GM12872 (cell line): ENCODE measurements around the gene KIRREL2.

Experiments
- TF ChIP-seq, protein P1 (sequence below): IDR thresholded peaks from 3 replicates; pipeline ENCODE4 v1.5.1; 2011; ENCODE audit warnings: low read depth, mild to moderate bottlenecking, low read length, moderate library complexity; ENCODE audit not compliant: insufficient read depth

KIRREL2 gene

DNA sequence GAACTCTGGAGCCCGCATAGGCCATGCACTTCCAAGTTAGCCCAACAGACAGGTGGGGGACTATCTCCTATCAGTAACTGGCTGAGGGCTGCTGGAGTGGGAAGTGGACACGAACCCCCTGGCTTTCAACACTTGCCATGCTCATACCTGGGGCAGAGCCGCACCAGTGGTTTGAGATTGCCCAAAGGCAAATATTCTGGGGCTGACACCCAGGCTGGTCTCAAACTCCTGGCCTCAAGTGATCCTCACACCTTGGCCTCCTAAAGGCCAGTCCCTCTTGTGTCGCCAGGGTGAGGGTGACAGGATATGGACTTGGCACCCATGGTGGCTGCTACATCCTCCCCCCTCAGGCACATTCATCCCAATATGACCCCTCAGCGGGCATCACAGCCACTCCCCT, 30.5 kb downstream of the KIRREL2 start:
- TF ChIP-seq, protein P1, sequence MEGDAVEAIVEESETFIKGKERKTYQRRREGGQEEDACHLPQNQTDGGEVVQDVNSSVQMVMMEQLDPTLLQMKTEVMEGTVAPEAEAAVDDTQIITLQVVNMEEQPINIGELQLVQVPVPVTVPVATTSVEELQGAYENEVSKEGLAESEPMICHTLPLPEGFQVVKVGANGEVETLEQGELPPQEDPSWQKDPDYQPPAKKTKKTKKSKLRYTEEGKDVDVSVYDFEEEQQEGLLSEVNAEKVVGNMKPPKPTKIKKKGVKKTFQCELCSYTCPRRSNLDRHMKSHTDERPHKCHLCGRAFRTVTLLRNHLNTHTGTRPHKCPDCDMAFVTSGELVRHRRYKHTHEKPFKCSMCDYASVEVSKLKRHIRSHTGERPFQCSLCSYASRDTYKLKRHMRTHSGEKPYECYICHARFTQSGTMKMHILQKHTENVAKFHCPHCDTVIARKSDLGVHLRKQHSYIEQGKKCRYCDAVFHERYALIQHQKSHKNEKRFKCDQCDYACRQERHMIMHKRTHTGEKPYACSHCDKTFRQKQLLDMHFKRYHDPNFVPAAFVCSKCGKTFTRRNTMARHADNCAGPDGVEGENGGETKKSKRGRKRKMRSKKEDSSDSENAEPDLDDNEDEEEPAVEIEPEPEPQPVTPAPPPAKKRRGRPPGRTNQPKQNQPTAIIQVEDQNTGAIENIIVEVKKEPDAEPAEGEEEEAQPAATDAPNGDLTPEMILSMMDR = no peak

DNA sequence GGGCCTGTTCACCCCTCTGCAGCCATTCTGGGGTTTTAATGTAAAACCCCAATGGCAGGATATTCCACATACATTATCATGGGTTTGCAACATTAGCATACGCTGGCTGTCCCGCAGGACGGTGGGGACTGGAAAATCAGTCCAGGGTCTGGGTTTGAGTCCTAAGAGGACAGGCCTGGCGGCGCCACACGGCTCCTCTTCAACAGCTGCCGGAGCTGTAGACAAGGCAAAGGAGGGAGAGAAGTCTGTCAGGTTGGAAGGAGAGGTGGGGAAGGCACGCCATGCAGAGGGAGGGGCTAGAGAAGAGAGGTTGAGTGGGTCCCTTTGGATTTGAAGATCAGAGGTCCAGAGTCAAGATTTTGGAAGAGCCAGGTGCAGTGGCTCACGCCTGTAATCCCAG, 31.7 kb downstream of the KIRREL2 start:
- TF ChIP-seq, protein P1 = no peak

DNA sequence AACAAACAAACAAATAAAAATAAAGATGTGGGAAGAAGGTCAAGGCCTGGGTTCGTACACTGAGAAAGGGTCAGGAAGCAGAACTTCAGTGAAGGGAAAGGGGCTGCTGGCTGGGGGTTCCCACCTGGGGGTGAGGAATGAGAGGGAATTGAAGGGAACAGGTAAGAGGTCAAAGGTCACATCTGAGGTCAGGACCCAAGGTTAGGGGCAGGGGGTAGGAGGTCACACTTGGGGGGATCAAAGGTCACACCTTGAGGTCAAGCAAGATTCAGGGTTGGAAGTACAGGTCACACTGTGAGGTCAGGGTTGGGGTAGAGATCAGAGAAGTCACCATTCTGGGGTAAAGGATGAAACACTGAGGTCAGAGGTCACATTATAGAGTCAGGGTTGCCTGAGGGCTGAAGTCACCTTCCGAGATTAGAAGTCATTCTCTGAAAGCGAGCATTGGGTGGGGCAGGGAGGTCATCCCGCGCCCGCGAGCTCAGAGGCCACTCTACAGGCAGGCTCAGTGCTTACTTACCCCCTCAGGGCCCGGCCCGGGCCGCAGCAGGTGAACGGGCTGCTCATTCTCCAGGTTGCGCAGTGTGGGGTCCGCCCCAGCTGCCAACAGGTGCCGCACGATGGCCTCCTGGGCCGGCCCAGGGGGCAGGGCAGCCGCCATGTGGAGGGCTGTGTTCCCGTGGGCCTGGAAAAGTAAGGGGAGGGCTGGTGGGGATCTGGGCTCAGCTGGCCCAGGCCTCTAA, 32.8 kb downstream of the KIRREL2 start:
- TF ChIP-seq, protein P1 = no peak

DNA sequence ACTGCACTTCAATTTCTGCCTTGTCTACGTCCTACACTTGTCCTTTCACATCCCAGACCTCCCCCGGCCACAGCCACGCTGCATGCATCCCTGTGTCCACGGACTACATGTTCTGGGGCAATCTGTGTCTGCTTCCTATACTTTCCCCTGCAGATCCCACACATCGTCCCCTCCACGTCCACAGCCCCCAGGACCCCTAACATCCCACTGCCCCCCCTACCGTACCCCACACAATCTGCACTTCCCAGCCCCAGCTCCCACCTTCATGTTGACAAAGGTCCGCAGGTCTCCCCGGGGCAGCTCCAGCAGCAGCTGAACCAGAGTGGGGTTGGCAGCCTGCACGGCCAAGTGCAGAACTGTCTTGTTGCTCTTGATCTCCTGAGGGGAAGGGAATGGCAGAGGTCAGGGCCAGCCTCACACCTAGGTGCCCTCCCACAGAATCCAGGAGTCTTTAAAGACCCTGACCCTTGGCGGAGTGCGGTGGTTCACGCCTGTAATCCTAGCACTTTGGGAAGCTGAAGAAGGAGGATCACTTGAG, 33.5 kb downstream of the KIRREL2 start:
- TF ChIP-seq, protein P1 = no peak

DNA sequence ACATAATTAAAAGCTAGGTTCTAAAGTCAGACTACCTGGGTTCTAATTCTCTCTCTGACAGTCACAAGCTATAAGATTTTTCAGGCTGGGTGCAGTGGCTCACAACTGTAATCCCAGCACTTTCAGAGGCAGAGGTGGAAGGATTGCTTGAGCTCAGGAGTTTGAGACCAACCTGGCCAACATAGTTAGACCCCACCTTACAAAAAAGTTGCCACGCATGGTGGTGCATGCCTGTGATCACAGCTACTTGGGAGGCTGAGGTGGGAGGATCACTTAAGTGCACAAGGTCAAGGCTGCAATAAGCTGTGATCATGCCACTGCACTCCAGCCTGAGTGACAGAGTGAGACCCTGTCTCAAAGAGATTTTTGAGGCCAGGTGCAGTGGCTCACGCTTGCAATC, 37.6 kb downstream of the KIRREL2 start:
- TF ChIP-seq, protein P1 = no peak

DNA sequence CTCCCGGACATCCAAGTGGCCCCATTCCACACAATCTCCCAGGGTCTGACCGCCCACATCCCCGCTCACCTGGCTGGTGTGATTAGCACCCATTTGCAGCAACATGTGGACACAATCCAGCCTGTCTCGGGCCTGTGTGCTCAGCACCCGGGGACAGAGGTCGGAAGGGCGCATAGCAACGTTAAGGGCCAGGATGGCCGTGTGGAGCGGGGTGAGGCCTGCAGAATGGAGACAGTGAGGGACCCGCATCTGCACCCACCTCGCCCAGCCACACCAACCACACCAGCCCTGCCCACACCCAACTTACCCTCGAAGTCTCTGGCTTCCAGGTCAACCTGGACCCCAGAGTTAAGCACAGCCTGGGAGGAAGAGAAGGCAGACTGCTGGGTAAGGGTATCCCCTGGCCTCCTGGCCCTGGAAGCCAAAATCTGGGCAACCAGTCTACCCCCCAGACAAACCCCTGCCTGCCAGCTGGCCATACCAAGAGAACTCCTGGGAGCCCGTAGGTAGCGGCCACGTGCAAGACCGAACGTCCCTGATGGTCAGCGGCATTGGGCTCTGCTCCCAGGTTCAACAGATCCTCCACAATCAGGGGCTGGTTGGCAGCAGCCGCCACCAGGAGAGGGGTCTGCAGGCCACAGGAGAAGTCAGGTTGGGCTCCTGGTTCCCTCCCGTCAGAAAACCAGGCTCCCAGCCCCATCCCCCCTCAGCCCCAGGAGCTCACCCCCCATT, 39.4 kb downstream of the KIRREL2 start:
- TF ChIP-seq, protein P1 = no peak

DNA sequence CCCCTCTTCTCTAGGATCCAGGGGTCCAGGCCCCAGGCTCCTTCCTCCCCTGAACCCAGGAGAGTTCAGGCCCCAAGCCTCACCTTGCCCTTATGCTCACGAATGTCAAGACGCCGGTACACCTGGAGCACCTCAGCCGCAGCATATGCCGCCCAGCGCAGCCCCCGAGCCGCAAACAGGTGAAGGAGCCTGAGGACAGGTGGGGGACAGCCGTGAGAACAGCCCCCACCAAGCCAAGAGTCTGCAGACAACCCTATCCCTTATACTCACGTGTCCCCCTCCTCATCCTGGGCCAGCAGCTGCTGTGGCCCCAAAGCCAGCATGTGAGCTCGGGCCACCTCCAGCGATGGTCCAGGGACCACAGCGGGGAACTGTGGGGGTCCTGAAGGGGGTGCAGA, 39.9 kb downstream of the KIRREL2 start:
- TF ChIP-seq, protein P1 = no peak
